ENCODE measurements around the gene JMJD6. TPM values are rescaled to one million over a fixed set of nuclear protein-coding genes. Genes with fewer than 3 reads are reported as not detected.

The JMJD6 gene
- total and polyA plus RNA-seq, 9 of the 15 experiments (the other 6 are each of a cell fraction or from before 2014, with no cell fraction given) = 2.5 to 52.3 (median 36.3) TPM

DNA sequence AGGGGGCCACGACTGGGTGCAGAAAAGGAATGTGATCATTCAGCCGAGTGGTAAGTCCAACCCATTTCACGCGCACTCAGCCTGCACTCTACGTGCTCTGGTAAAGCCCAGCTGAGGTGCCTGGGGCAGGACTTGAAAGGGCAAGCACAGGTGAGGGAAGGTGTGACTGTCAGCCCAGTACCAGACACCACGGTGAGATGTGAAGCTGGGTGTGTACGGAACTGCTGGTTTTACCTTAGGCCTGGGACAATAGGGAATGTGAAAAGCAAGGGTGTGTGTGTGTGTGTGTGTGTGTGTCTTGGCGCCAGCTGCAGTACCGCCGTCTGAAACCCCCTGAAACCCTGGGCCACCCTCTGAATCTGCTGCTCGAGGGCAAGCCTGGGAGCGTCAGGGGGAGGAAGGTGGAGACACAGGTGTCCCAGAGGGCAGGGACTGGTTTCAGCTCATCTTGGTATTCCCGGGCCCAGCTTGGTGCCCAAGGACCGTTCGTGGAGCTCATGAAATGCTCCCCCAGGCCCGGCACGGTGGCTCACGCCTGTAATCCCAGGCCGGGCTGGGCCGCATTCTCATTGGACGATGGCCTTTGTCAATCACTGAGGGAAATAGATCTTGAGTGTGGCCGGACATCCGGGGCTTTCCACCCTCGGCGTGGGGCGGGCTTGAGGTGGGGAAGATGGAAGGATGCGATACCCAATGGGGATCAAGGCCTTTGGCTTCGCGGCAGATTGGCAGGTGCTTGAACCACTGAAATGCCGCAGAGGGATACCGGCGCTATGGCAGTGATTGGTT is 55.1 kb downstream of the JMJD6 start (continued):
- no peak for TF ChIP-seq TAF9B (IDR thresholded peaks at IDR 0.05; ENCODE audit: partially characterized antibody)
- no peak for TF ChIP-seq ZNF778 (CRISPR knock-in tag; IDR thresholded peaks at IDR 0.05)
- TF ChIP-seq TAF7 (tag; IDR thresholded peaks at IDR 0.05) = no peak; the same call in 1 of the 2 replicates
- no peak for TF ChIP-seq ZNF274 (IDR thresholded peaks at IDR 0.05; ENCODE audit: borderline replicate concordance, low read depth, low read length)
- TF ChIP-seq, protein P1, sequence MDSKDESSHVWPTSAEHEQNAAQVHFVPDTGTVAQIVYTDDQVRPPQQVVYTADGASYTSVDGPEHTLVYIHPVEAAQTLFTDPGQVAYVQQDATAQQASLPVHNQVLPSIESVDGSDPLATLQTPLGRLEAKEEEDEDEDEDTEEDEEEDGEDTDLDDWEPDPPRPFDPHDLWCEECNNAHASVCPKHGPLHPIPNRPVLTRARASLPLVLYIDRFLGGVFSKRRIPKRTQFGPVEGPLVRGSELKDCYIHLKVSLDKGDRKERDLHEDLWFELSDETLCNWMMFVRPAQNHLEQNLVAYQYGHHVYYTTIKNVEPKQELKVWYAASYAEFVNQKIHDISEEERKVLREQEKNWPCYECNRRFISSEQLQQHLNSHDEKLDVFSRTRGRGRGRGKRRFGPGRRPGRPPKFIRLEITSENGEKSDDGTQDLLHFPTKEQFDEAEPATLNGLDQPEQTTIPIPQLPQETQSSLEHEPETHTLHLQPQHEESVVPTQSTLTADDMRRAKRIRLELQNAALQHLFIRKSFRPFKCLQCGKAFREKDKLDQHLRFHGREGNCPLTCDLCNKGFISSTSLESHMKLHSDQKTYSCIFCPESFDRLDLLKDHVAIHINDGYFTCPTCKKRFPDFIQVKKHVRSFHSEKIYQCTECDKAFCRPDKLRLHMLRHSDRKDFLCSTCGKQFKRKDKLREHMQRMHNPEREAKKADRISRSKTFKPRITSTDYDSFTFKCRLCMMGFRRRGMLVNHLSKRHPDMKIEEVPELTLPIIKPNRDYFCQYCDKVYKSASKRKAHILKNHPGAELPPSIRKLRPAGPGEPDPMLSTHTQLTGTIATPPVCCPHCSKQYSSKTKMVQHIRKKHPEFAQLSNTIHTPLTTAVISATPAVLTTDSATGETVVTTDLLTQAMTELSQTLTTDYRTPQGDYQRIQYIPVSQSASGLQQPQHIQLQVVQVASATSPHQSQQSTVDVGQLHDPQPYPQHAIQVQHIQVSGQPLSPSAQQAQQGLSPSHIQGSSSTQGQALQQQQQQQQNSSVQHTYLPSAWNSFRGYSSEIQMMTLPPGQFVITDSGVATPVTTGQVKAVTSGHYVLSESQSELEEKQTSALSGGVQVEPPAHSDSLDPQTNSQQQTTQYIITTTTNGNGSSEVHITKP (IDR thresholded peaks at IDR 0.05; ENCODE audit: partially characterized antibody) = peak; percentile 66
- no peak for TF ChIP-seq ZNF282 (CRISPR knock-in tag; IDR thresholded peaks at IDR 0.05)
- no peak for TF ChIP-seq PYGO2 (tag; IDR thresholded peaks at IDR 0.05)
- TF ChIP-seq, protein P2, sequence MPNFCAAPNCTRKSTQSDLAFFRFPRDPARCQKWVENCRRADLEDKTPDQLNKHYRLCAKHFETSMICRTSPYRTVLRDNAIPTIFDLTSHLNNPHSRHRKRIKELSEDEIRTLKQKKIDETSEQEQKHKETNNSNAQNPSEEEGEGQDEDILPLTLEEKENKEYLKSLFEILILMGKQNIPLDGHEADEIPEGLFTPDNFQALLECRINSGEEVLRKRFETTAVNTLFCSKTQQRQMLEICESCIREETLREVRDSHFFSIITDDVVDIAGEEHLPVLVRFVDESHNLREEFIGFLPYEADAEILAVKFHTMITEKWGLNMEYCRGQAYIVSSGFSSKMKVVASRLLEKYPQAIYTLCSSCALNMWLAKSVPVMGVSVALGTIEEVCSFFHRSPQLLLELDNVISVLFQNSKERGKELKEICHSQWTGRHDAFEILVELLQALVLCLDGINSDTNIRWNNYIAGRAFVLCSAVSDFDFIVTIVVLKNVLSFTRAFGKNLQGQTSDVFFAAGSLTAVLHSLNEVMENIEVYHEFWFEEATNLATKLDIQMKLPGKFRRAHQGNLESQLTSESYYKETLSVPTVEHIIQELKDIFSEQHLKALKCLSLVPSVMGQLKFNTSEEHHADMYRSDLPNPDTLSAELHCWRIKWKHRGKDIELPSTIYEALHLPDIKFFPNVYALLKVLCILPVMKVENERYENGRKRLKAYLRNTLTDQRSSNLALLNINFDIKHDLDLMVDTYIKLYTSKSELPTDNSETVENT (CRISPR knock-in tag; IDR thresholded peaks at IDR 0.05) = no peak
- TF ChIP-seq ZNF583 (CRISPR knock-in tag; IDR thresholded peaks at IDR 0.05) = no peak
- no peak for TF ChIP-seq SIN3B (IDR thresholded peaks at IDR 0.05; ENCODE audit: low read depth)
- no peak for TF ChIP-seq TARDBP (IDR thresholded peaks at IDR 0.05)
- no peak for TF ChIP-seq EZH2 (IDR thresholded peaks at IDR 0.05; ENCODE audit: borderline replicate concordance, low read depth, low read length)
- TF ChIP-seq GABPB2 (CRISPR knock-in tag; conservative IDR thresholded peaks at IDR 0.05) = no peak
- TF ChIP-seq GTF2A2 (tag; IDR thresholded peaks at IDR 0.05) = no peak
- TF ChIP-seq HMGN3 (IDR thresholded peaks at IDR 0.05; ENCODE audit: borderline replicate concordance, extremely low read depth, insufficient read length, low read depth, low read length) = peak; percentile 28
- TF ChIP-seq ZSCAN29 (IDR thresholded peaks at IDR 0.05) = no peak
- TF ChIP-seq, protein P3, sequence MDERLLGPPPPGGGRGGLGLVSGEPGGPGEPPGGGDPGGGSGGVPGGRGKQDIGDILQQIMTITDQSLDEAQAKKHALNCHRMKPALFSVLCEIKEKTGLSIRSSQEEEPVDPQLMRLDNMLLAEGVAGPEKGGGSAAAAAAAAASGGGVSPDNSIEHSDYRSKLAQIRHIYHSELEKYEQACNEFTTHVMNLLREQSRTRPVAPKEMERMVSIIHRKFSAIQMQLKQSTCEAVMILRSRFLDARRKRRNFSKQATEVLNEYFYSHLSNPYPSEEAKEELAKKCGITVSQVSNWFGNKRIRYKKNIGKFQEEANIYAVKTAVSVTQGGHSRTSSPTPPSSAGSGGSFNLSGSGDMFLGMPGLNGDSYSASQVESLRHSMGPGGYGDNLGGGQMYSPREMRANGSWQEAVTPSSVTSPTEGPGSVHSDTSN (CRISPR knock-in tag; IDR thresholded peaks at IDR 0.05; ENCODE audit: low read depth) = peak; percentile 91
- TF ChIP-seq, protein P3 (tag; conservative IDR thresholded peaks at IDR 0.05; ENCODE audit: low read depth) = peak; percentile 100
- TF ChIP-seq KAT2B (IDR thresholded peaks at IDR 0.05; ENCODE audit: low read depth, low read length) = no peak
- TF ChIP-seq ERF (CRISPR knock-in tag; IDR thresholded peaks at IDR 0.05) = no peak
